ENCODE results near the gene ZBTB39.
"Not testable (repeated sequence)": the region's sequence is repeated elsewhere in the genome, so short reads cannot be mapped to it uniquely, and the experiment has no call there.

Gene ZBTB39

GRCh38 chr12:56987551-56988053 lies 18.7 kb downstream of the ZBTB39 start:
- DNase-seq (ENCODE audit: extremely low spot score): peak; percentile 81
- CTCF ChIA-PET: interaction anchor here (0.9 to 5.0 kb wide), 25 partner anchors 9 to 474 kb away, joined by 3 to 122 read pairs (median 5); partner anchors contain the start of genes HSD17B6, PRIM1 and ZBTB39
- peak; percentile 92 for TF ChIP-seq CTCF (IDR thresholded peaks at IDR 0.05; ENCODE audit: control extremely low read depth, extremely low read depth, low read depth, missing control alignments)
- POLR2A ChIA-PET: no interaction called here

GRCh38 chr12:56987011-56987410 lies 19.3 kb downstream of the ZBTB39 start:
- ChIA-PET CTCF (interaction anchor here (1.0 to 5.0 kb wide), 18 partner anchors 8 to 473 kb away, joined by 3 to 122 read pairs (median 5); partner anchors contain the start of genes HSD17B6, PRIM1 and ZBTB39), POLR2A (no interaction called here)
- no peak for TF ChIP-seq CTCF (IDR thresholded peaks at IDR 0.05; ENCODE audit: control extremely low read depth, extremely low read depth, low read depth, missing control alignments)
- DNase-seq (ENCODE audit: extremely low spot score): no peak

- POLR2A ChIA-PET: interaction anchor here (0.6 kb wide), 1 partner anchor 327 kb away, joined by 6 read pairs; no protein-coding TSS in a partner anchor
- not testable (repeated sequence) for DNase-seq (ENCODE audit: extremely low spot score)
- CTCF ChIA-PET: interaction anchor here (0.9 to 5.0 kb wide), 3 partner anchors 16 to 230 kb away, joined by 3 to 122 read pairs (median 84); partner anchors contain the start of genes PRIM1 and ZBTB39
Observed at GRCh38 chr12:56985714-56986113, 20.6 kb downstream of the ZBTB39 start.

- ChIA-PET POLR2A (no interaction called here), CTCF (no interaction called here)
- peak; percentile 3 for DNase-seq (ENCODE audit: extremely low spot score)
- TF ChIP-seq CTCF (IDR thresholded peaks at IDR 0.05; ENCODE audit: control extremely low read depth, extremely low read depth, low read depth, missing control alignments): no peak
Observed at GRCh38 chr12:56983386-56983785, 23.0 kb downstream of the ZBTB39 start.

GRCh38 chr12:56982578-56983236 lies 23.6 kb downstream of the ZBTB39 start:
- peak; percentile 6 for DNase-seq (ENCODE audit: extremely low spot score)
- POLR2A ChIA-PET: not testable (repeated sequence)
- CTCF ChIA-PET: interaction anchor here (1.6 kb wide), 1 partner anchor 129 kb away, joined by 4 read pairs; no protein-coding TSS in a partner anchor

- ChIA-PET CTCF (interaction anchor here (0.8 to 2.0 kb wide), 6 partner anchors 20 to 222 kb away, joined by 3 to 4 read pairs (median 3); no protein-coding TSS in a partner anchor), POLR2A (no interaction called here)
- TF ChIP-seq CTCF (IDR thresholded peaks at IDR 0.05; ENCODE audit: control extremely low read depth, extremely low read depth, low read depth, missing control alignments): no peak
- DNase-seq (ENCODE audit: extremely low spot score): no peak
Observed at GRCh38 chr12:56980941-56981530, 25.3 kb downstream of the ZBTB39 start.

- DNase-seq (ENCODE audit: extremely low spot score): no peak
- ChIA-PET POLR2A (no interaction called here), CTCF (interaction anchor here (2.0 kb wide), 1 partner anchor 140 kb away, joined by 4 read pairs; no protein-coding TSS in a partner anchor)
- no peak for TF ChIP-seq CTCF (IDR thresholded peaks at IDR 0.05; ENCODE audit: control extremely low read depth, extremely low read depth, low read depth, missing control alignments)
Observed at GRCh38 chr12:56980268-56980667, 26.1 kb downstream of the ZBTB39 start.

All from GM10248 (cell line).